Ovary (tissue), 3 donors: Measurements from ENCODE around the gene UTP18.

ENCODE experiments used
- POLR2A ChIP-seq: fragments of 450-650 bp; IDR thresholded peaks from one replicate; pipeline ENCODE4 v1.6.1; 2017; ENCODE audit warnings: antibody characterized with exemption, mild to moderate bottlenecking, moderate library complexity
- TF ChIP-seq, protein P1 (sequence below), 3 donors: fragments of 450-650 bp in 2 of 3; fragments of 200-600 bp in 1 of 3; IDR thresholded peaks; one replicate each; pipeline versions ENCODE4 v1.5.1 to v1.8.0; 2016 to 2022; ENCODE audit warnings: antibody characterized with exemption in 3 of 3, mild to moderate bottlenecking in 1 of 3
- donor health status: DM: no; HTN: no; CAD: no.

DNA sequence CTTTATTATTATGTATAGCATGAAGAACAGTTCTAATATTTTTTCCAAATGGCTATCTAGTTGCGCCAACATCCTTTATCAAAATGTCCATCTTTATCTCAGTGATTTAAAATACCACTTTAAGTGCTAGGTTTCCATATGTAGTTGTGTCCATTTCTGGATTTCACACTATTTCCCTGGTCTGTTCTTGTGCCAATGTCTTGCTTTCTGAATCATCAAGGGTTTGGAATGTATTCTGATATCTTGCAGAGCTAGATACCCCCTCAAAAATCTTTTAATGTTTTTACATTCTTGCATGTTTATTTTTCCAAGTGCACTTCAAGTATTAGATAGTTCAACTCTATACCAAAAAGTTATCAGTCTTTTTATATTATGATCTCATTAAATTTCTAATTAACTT is 14.8 kb upstream of the UTP18 start:
- no peak for TF ChIP-seq POLR2A
- TF ChIP-seq, protein P1, sequence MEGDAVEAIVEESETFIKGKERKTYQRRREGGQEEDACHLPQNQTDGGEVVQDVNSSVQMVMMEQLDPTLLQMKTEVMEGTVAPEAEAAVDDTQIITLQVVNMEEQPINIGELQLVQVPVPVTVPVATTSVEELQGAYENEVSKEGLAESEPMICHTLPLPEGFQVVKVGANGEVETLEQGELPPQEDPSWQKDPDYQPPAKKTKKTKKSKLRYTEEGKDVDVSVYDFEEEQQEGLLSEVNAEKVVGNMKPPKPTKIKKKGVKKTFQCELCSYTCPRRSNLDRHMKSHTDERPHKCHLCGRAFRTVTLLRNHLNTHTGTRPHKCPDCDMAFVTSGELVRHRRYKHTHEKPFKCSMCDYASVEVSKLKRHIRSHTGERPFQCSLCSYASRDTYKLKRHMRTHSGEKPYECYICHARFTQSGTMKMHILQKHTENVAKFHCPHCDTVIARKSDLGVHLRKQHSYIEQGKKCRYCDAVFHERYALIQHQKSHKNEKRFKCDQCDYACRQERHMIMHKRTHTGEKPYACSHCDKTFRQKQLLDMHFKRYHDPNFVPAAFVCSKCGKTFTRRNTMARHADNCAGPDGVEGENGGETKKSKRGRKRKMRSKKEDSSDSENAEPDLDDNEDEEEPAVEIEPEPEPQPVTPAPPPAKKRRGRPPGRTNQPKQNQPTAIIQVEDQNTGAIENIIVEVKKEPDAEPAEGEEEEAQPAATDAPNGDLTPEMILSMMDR (IDR thresholded peaks at IDR 0.05), result no peak
